HG02759 (cell line): ENCODE data around the gene MCM9.
"Not testable (repeated sequence)": the region's sequence is repeated elsewhere in the genome, so short reads cannot be mapped to it uniquely, and the experiment has no call there.

Source experiments
- ATAC-seq: cut with Tn5 transposase; IDR thresholded peaks from one replicate; pipeline ENCODE4 v1.9.1; 2021; ENCODE audit warnings: mild to moderate bottlenecking, moderate library complexity; ENCODE audit not compliant: unreplicated experiment

Gene MCM9

GRCh38 chr6:118869350-118869749, 65.6 kb downstream of the MCM9 start:
- no peak for ATAC-seq

- not testable (repeated sequence) for ATAC-seq
These were observed 66.1 kb downstream of the MCM9 start for GRCh38 chr6:118868901-118869300.

DNA sequence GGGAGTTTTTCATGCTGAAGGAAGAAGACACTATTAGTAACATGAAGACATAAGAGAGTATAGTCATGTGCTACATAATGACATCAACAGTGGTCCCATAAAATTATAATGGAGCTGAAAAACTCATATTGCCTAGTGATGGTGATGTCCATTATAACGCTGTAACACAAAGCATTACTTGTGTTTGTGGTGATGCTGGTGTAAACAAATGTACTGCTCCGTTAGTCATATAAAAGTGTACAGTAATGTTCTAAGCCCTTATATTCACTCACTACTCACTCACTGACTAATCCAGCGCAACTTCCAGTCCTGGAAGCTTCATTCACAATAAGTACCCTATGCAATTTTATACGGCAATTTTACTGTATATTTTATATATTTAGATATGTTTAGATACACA, 67.8 kb downstream of the MCM9 start:
- ATAC-seq, result no peak

- ATAC-seq, result no peak
These were observed 69.9 kb downstream of the MCM9 start for GRCh38 chr6:118865100-118865391.

- ATAC-seq, result peak; percentile 66
These were observed 70.4 kb downstream of the MCM9 start for GRCh38 chr6:118864341-118865099.

GRCh38 chr6:118862443-118862842, 72.5 kb downstream of the MCM9 start:
- ATAC-seq, result no peak

DNA sequence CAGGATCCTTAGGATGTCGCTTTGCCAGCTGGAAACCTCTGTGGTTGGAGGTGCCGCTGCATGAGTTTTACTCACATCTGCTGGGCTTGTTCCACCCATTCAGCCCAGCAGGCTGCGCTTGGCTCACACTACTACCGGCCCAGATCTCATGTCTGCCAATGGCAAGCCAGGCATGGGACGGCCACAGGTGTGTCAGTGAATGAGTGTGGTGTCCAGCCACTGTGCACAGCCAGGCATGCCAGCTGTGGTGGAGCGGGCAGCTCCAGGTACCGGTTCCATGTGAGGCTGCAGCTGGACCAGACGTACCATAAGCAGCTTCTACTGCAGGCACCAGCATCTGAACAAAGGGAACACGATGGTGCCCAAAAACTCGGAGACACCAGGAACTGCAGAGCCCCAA, 74.1 kb downstream of the MCM9 start:
- no peak for ATAC-seq

- ATAC-seq, result no peak
These were observed 74.6 kb downstream of the MCM9 start for GRCh38 chr6:118860363-118860762.

DNA sequence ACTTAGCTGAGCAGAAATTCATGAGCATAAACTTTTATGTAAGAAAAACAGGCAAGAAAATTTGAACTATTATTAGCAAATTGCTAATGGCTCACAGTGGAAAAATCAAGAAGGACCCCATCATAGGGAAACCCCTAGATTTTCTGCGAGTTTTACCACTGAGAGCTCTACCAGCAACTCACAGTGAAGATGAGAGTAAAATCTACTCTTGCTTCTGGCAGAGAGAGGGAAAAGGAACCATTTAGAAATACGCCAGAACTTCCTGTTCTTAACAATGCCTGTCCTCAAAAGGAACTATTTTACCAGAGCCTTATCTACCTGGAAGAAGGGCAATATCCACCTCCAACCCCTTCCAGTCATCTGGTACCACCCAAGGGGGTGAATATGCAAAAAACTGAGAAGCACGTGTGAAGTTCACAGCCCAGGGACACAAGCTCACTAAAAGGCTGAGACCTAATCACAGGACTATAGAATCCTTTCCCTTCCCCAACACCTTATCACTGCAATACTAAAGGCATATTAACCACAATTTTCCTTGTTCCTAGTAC, 75.4 kb downstream of the MCM9 start:
- no peak for ATAC-seq

DNA sequence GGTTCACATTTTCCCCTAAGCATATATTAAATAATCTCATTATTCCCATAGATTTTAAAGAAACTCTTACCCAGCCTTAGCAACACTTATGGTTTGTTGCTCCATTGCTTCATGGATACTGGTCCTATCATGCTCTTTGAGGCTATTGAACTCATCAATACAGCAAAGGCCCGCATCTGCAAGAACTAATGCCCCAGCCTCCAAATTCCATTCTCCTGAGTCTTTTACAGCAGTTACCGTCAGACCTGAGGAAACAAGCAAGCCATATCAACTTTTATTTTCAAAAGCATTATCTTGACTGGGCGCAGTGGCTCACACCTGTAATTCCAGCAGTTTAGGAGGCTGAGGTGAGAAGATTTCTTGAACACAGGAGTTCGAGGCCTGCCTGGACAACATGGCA, 78.7 kb downstream of the MCM9 start:
- ATAC-seq, result no peak

- ATAC-seq, result no peak
These were observed 81.6 kb downstream of the MCM9 start for GRCh38 chr6:118853408-118853807.

DNA sequence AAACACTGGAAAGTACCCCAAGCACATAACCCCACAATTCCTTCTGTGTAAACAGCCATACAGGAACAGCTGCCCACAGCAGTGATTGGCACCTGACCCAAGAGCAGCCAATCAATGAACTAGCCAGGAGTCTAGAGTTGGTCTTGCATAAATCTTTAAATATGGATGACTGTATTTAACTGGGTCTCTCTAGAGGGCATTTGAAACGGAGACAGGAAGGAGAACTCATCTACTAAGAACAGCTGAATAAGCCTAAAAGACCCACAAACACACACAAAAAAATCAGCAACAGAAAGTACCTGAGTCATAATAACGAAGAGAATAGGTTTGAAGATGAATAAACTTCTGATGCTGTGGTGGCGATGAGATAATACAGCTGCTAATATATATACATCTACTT, 90.0 kb downstream of the MCM9 start:
- ATAC-seq, result peak; percentile 51

DNA sequence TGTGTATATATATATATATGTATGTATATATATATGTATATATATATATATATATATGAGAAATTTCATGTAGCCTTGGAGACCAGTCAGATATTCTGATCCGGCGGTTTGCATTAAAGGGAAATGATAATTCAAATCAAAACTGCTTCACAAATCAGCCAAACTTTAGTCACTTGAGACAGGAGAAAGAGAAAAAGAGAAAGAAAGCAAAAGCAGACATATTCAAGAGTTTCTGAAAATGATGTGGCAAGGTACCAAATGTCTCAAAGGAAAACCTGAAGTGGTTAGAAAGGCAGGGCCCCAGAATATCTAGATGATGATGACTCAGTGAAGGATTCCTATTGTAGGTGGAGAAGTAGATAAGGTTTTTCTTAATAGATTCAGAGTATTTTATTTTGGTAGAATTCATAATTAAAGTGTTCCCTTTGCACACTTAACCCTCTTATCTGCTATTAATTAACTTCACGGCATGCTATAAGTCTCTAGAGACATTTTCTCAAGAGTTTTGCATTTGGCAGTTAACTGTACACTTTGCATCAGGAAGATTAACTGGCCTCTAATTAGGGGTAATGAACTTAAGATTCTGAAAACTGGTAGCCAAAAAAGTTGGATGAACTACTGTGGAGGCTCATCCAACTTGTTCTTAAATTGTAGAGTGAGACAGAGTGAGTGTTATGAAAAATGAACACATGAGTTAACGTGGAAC, 91.1 kb downstream of the MCM9 start:
- ATAC-seq, result peak; percentile 91

GRCh38 chr6:118830691-118831090, 104.3 kb downstream of the MCM9 start:
- no peak for ATAC-seq

DNA sequence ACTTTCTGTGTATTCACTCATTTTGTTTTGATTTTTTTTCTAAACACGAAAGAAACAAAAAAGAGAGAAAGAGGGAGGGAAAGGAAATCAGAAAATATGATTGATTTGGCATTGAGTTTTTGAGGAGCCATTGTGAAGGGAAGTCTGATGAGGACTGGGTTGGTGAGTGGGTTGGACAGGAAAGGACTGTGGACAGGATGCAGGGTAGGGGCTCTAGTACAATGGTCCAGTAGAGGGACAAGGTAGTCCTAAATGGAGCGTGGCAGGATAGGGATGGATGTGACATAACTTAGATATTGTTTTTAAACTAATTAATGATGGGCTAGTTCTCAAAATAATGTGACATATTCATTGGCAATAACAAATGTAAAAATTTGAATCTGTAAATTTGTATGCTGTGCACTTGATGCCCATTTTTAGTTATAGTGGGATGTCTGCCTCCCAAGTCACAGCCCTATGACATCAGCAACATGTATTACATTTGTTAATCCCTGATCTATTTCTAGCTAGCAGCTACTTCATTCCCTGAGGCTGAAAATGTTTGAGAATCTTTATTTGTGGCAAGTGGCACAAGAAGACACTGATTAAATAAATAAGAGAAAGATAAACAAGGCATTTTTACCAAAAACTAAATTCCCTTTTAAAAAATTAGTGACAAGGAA, 105.0 kb downstream of the MCM9 start:
- ATAC-seq, result no peak

GRCh38 chr6:118826096-118826495, 108.9 kb downstream of the MCM9 start:
- no peak for ATAC-seq

GRCh38 chr6:118825661-118826060, 109.3 kb downstream of the MCM9 start:
- ATAC-seq, result no peak

DNA sequence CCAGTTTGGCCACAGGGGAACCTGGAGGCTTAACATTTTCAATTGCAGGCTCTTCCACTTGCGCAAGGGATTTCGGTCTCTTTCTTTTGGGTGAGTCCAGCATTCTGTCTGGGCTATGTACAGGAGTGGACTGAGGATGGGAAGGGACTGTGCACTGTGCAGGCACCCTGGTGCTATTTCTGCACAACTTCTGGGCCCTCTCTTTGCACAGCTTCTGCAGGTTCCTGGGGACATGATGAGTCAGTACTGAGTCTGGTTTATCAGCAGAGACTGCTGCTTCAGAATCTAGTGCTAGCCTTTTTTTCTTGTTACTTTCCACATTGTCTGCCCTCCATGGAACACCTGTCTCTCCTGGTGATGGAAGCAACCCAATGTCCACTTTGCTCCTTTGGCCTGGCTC, 119.5 kb downstream of the MCM9 start:
- no peak for ATAC-seq

GRCh38 chr6:118813775-118814174, 121.2 kb downstream of the MCM9 start:
- ATAC-seq, result no peak

GRCh38 chr6:118812970-118813369, 122.0 kb downstream of the MCM9 start:
- no peak for ATAC-seq

DNA sequence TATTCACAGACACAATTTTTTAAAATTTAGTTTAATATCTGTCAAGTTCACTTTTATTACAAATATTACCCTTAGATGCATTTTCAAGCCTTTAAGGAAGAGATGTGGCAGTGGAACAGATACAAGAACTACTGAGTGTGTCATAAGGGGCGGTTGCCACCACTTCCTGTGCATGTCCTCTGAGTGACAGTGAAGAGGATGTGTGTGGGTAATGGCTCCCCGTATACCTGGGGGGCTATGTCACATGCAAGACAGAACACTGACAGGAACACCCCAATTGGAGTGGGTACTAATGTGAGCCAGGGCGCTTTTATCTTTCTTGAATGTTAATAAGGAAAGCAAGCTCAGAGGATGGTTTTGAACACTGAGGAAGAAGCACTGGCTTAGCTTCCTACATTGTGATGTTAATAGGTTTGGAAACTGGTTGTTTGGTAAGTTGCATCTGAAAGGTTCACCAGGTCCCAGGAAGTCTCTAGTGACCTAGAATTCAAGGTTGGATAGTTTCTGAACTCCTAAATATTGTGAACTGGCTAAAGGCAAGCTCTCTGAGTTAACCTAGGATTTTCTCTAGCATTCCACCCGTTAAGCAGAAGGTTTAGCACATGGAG, 124.4 kb downstream of the MCM9 start:
- ATAC-seq, result peak; percentile 82
